ENCODE data around the gene SH2B3. TPM values are rescaled to one million over a fixed set of nuclear protein-coding genes. Genes with fewer than 3 reads are reported as not detected.
"Not testable (repeated sequence)": the region's sequence is repeated elsewhere in the genome, so short reads cannot be mapped to it uniquely, and the experiment has no call there.

SH2B3 gene
- total RNA-seq, 2 experiments from 2014 or later, result 25.8 to 51.3 TPM

- Histone ChIP-seq H3K9me3 (ENCODE audit: low read length) (no peaks in the 10 kb centered on the region), H3K36me3 (ENCODE audit: insufficient read depth, low read length) (no peaks in the 10 kb centered on the region), H3K4me2 (ENCODE audit: low read length) (no peak overlapping the region), H3K27ac (ENCODE audit: low read depth, low read length, poor library complexity, severe bottlenecking) (no peak overlapping the region), H3K4me3 (ENCODE audit: low read depth, low read length, poor library complexity, severe bottlenecking) (no peak overlapping the region), H3K4me1 (ENCODE audit: insufficient read depth, low read length, poor library complexity, severe bottlenecking) (peaks cover 15% of the 10 kb centered on the region), H3K9me2 (ENCODE audit: insufficient read depth, low read length) (no peaks in the 10 kb centered on the region), H4K20me1 (ENCODE audit: insufficient read depth, low read length) (no peaks in the 10 kb centered on the region), H2AFZ (ENCODE audit: low read length) (no peak overlapping the region), H3K79me2 (ENCODE audit: insufficient read depth, low read depth, low read length) (no peaks in the 10 kb centered on the region)
- no peak for DNase-seq (ENCODE audit: low spot score)
- intact Hi-C loops (cut with micrococcal nuclease; ENCODE audit: unreplicated experiment), result no loop called here
- ChIA-PET POLR2A (interaction anchor here (0.6 to 1.2 kb wide), 4 partner anchors 9 to 132 kb away, joined by 3 to 5 read pairs (median 4); no protein-coding TSS in a partner anchor), CTCF (ENCODE audit: unreplicated experiment) (no interaction called here)
- TF ChIP-seq CTCF (conservative IDR thresholded peaks at IDR 0.05; ENCODE audit: low read length) (no peak), EZH2phosphoT487 (IDR thresholded peaks at IDR 0.05; ENCODE audit: borderline replicate concordance, low read depth, low read length) (no peak)
- BruUV-seq (replicated peaks), result no TSS peak
These were observed 7.2 kb upstream of the SH2B3 start for GRCh38 chr12:111398530-111398929.

GRCh38 chr12:111399741-111400404 is 5.8 kb upstream of the SH2B3 start:
- H3K79me2 ChIP-seq (ENCODE audit: insufficient read depth, low read depth, low read length); H3K9me3 ChIP-seq (ENCODE audit: low read length); POLR2A ChIA-PET; H3K36me3 ChIP-seq (ENCODE audit: insufficient read depth, low read length); DNase-seq (ENCODE audit: low spot score); H2AFZ ChIP-seq (ENCODE audit: low read length); H3K27ac ChIP-seq (ENCODE audit: low read depth, low read length, poor library complexity, severe bottlenecking); H3K4me3 ChIP-seq (ENCODE audit: low read depth, low read length, poor library complexity, severe bottlenecking); H3K9me2 ChIP-seq (ENCODE audit: insufficient read depth, low read length); H3K4me2 ChIP-seq (ENCODE audit: low read length); H4K20me1 ChIP-seq (ENCODE audit: insufficient read depth, low read length); BruUV-seq (replicated peaks): not testable (repeated sequence)
- peaks cover 29% of the 10 kb centered on the region for H3K4me1 ChIP-seq (ENCODE audit: insufficient read depth, low read length, poor library complexity, severe bottlenecking)
- intact Hi-C loops (cut with micrococcal nuclease; ENCODE audit: unreplicated experiment), result loop anchor here (10.0 kb wide), 2 partner anchors 285 to 365 kb away; partner anchors contain the start of genes ACAD10, ALDH2 and BRAP
- CTCF ChIA-PET (ENCODE audit: unreplicated experiment), result interaction anchor here (0.6 kb wide), 1 partner anchor 621 kb away, joined by 3 read pairs; no protein-coding TSS in a partner anchor

- H3K79me2 ChIP-seq (ENCODE audit: insufficient read depth, low read depth, low read length), result peaks cover 3% of the 10 kb centered on the region; the same call in 1 of the 2 replicates
- intact Hi-C loops (cut with micrococcal nuclease; ENCODE audit: unreplicated experiment), result loop anchor here (10.0 kb wide), 2 partner anchors 284 to 364 kb away; partner anchors contain the start of genes ACAD10, ALDH2 and BRAP
- ChIA-PET CTCF (ENCODE audit: unreplicated experiment) (no interaction called here), POLR2A (no interaction called here)
- no peak overlapping the region for H3K4me2 ChIP-seq (ENCODE audit: low read length)
- H4K20me1 ChIP-seq (ENCODE audit: insufficient read depth, low read length), result no peaks in the 10 kb centered on the region
- TF ChIP-seq EZH2phosphoT487 (IDR thresholded peaks at IDR 0.05; ENCODE audit: borderline replicate concordance, low read depth, low read length) (no peak), CTCF (conservative IDR thresholded peaks at IDR 0.05; ENCODE audit: low read length) (no peak)
- H3K4me3 ChIP-seq (ENCODE audit: low read depth, low read length, poor library complexity, severe bottlenecking), result no peak overlapping the region
- no peaks in the 10 kb centered on the region for H3K9me3 ChIP-seq (ENCODE audit: low read length)
- no peak for DNase-seq (ENCODE audit: low spot score)
- no peak overlapping the region for H3K27ac ChIP-seq (ENCODE audit: low read depth, low read length, poor library complexity, severe bottlenecking)
- H3K9me2 ChIP-seq (ENCODE audit: insufficient read depth, low read length), result no peaks in the 10 kb centered on the region
- peaks cover 31% of the 10 kb centered on the region for H3K4me1 ChIP-seq (ENCODE audit: insufficient read depth, low read length, poor library complexity, severe bottlenecking)
- H3K36me3 ChIP-seq (ENCODE audit: insufficient read depth, low read length), result no peaks in the 10 kb centered on the region
- no peak overlapping the region for H2AFZ ChIP-seq (ENCODE audit: low read length)
- BruUV-seq (replicated peaks), result no TSS peak
These were observed 4.5 kb upstream of the SH2B3 start for GRCh38 chr12:111401167-111401605.

- Histone ChIP-seq H3K79me2 (ENCODE audit: insufficient read depth, low read depth, low read length) (peaks cover 15% of the 10 kb centered on the region; the same call in 1 of the 2 replicates), H2AFZ (ENCODE audit: low read length) (peak overlapping the region; percentile 94; the same call in 1 of the 2 replicates), H3K4me1 (ENCODE audit: insufficient read depth, low read length, poor library complexity, severe bottlenecking) (peaks cover 31% of the 10 kb centered on the region), H3K27ac (ENCODE audit: low read depth, low read length, poor library complexity, severe bottlenecking) (peak overlapping the region; percentile 84)
- not testable (repeated sequence) for BruUV-seq (replicated peaks); H3K4me2 ChIP-seq (ENCODE audit: low read length); DNase-seq (ENCODE audit: low spot score); H3K36me3 ChIP-seq (ENCODE audit: insufficient read depth, low read length); H3K9me3 ChIP-seq (ENCODE audit: low read length); H3K4me3 ChIP-seq (ENCODE audit: low read depth, low read length, poor library complexity, severe bottlenecking); H4K20me1 ChIP-seq (ENCODE audit: insufficient read depth, low read length); H3K9me2 ChIP-seq (ENCODE audit: insufficient read depth, low read length)
- intact Hi-C loops (cut with micrococcal nuclease; ENCODE audit: unreplicated experiment), result loop anchor here (10.0 kb wide), 2 partner anchors 282 to 362 kb away; partner anchors contain the start of genes ACAD10, ALDH2 and BRAP
- ChIA-PET POLR2A (interaction anchor here (0.6 to 0.7 kb wide), 2 partner anchors 34 to 398 kb away, joined by 3 read pairs; partner anchors contain the start of gene PHETA1), CTCF (ENCODE audit: unreplicated experiment) (interaction anchor here (3.3 kb wide), 1 partner anchor 49 kb away, joined by 22 read pairs; no protein-coding TSS in a partner anchor)
These were observed 3.3 kb upstream of the SH2B3 start for GRCh38 chr12:111402490-111402824.
